H7 (cell line): ENCODE results near the gene SERGEF. TPM values are rescaled to one million over a fixed set of nuclear protein-coding genes. Genes with fewer than 3 reads are reported as not detected.

Source experiments
- DNase-seq: peaks from one replicate; pipeline ENCODE4 v3.0.0; 2012
- H3K27me3 ChIP-seq: 2 replicates; pipeline ENCODE4 v1.6.0; 2011; ENCODE audit warnings: mild to moderate bottlenecking, low read length; ENCODE audit not compliant: control insufficient read depth, insufficient read depth
- H3K36me3 ChIP-seq: replicated peaks from 2 replicates; pipeline ENCODE4 v1.5.1; 2011; ENCODE audit warnings: low read length; ENCODE audit not compliant: control insufficient read depth, insufficient read depth
- H3K4me3 ChIP-seq: 2 replicates; pipeline ENCODE4 v1.5.1; 2011; ENCODE audit warnings: low read depth, mild to moderate bottlenecking, control low read depth, low read length, moderate library complexity; ENCODE audit not compliant: insufficient read depth
- total RNA-seq: library from RNA; depleted of rRNA; stranded (reverse); fragments of >200 nt; shearing (Covaris generic); gene quantifications from 2 replicates; pipeline ENCODE4 v1.2.3, GENCODE V29; 2014

Gene SERGEF
- total RNA-seq, 1 experiment from 2014 or later = 16.5 TPM

DNA sequence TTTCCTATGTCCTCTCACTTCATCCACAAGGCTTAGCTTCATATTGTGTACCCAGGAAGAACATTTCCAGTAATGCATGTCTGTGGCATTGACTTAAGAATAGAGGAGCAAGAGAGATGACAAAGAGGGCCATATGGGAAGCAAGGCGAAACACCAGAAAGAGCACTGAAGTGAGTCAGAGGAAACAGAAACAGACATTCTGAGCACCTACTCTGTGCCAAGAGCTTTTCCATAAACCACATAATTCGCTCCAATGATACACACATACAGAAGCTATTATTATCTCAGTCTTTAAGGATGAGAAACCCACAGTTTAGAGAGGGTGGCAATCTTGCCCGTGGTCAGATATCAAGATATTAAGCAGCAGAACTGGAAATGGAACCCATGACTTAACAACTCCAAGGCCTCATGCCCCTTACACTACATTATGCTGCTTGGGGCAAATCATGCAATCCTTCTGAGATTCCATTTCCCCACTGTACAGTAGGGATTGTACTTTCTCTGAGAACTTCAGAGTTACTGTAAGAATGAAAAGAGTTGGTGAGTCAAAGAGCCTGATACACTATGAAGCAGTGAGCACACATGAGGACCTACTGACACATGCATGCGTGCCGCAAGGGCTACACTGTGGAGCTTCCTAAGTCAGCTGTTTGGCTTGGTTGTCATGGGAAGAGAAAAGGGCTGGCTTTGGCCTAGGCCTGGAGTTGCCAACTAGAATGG is 151.7 kb downstream of the SERGEF start:
- Histone ChIP-seq H3K4me3 (no peak overlapping the region), H3K27me3 (no peaks in the 10 kb centered on the region), H3K36me3 (no peaks in the 10 kb centered on the region)
- no peak for DNase-seq

DNA sequence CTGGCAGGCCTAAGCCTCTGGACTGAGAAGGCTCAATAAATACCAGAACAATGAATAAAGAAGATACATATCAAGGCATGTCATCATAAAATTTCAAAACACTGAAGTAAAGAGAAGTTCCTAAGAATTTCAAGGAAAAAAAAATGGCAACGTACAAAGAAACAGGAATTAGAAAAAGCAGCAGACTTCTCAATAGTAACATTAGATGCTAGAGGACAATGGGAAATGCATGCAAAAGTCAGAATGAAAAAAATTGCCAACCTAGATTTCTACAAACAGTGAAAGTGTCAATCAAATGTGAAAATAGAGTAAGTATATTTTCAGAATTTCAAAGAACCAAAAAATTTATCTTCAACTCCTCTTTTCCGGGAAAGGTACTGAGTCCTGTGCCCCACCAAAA is 153.3 kb downstream of the SERGEF start:
- no peaks in the 10 kb centered on the region for H3K36me3 ChIP-seq
- DNase-seq = no peak
- H3K4me3 ChIP-seq = no peak overlapping the region
- H3K27me3 ChIP-seq = no peaks in the 10 kb centered on the region

DNA sequence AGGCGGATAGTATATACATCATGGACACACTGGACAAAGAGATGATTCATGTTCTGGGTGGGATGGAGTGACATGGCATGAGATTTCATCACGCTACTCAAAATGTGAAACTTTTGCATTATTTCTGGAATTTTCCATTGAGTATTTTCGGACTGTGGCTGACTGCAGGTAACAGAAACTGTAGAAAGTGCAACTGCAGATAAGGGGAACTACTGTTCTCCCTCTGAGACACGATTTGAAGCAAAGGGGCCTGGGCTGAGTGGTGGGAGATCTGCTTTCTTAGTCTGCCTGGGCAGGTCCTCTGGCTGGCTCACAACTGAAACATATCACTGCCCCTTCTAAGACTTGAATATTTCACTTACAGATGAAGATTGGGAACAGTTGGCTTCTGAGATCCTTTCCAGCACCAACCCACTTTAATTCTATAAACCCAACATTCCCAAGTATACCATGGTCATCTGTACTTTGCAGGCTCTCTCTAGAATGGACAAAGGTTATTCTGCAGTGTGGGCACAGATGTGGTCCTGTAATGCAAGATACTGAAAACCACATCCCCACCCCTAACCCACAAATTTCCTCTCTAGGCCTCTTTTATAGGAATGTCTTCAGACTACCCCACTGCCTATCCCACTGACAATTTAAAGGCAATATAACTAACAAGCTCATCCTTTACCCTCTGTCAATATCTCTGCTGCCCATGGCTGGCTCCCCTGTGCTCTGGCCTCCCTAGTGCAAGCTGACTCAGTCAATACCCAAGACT is 157.1 kb downstream of the SERGEF start:
- DNase-seq = no peak
- H3K36me3 ChIP-seq = no peaks in the 10 kb centered on the region
- H3K4me3 ChIP-seq = no peak overlapping the region
- H3K27me3 ChIP-seq = no peaks in the 10 kb centered on the region

DNA sequence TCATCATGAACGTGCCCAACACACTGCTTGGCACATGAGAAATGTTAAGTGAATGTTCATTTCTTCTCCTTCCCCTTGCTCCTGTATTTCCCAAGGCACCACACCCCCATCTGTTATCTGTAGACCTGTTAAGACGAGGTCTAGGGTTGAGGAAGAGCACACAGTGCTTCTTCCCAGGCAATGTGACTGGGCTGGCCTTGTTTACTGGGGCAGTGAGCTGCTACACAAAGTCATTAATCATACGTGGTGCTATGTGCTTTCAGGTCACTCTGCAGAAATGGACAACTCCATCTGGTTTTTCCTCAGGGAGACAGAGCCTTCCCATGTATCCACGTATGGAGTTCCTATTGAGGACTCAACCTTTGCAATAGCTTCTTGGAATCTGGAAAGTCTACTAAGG is 159.6 kb downstream of the SERGEF start:
- no peaks in the 10 kb centered on the region for H3K27me3 ChIP-seq
- no peaks in the 10 kb centered on the region for H3K36me3 ChIP-seq
- no peak overlapping the region for H3K4me3 ChIP-seq
- no peak for DNase-seq

DNA sequence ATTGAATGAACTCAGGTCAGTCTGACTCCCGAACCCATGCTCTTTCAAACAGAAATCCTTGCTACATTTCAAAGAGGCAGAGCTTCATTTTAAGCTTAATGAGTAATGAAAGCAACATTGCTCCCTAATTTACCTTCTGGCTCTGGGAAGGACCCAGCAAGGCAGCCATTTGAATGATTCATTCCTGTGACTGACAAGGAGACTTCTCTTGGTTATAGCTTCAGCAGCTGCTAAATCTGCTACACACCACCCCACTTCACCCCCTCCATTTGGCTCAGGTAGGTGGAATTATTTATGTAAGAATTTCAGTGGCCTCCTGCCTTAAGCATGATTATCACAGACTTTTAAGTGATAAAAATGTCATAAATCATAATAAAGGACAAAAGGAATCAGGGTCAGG is 160.6 kb downstream of the SERGEF start:
- Histone ChIP-seq H3K4me3 (no peak overlapping the region), H3K36me3 (no peaks in the 10 kb centered on the region), H3K27me3 (no peaks in the 10 kb centered on the region)
- no peak for DNase-seq

DNA sequence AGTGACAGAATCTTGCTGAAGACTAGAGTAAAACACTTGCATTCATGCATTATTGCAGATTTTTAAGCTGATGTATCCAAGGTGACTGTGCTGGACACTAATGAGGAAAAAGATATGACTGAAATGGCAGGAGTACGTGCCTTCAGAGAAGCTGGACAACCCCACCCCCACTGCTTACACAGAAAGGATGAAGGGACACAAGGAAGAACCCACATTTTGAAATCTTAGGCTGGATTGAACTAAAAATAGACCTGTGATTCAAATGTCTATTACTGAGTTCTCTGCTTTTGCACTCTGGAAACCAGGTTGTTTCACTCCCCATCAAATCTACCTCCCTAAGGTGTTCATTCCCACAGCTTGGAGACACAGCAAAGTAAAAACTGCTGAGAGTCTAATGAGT is 161.2 kb downstream of the SERGEF start:
- no peaks in the 10 kb centered on the region for H3K36me3 ChIP-seq
- no peak for DNase-seq
- no peaks in the 10 kb centered on the region for H3K27me3 ChIP-seq
- no peak overlapping the region for H3K4me3 ChIP-seq

DNA sequence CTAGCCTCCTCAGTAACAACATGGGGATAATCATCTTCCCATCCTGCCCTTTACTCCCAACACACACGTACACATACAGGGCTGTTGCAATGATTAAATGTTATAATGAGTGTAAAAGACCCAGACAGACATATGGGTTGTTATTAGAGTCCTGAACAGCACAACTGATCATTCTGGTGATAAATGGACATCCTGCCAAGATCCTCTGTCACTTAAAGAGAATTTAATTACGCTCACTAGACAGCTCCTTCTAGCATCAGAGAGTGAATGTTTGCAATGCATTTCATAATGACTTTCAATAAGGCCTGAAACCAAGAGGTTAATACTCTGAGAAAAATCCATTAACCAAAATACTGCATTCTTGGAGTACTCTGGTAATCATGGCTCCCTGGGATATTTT is 162.5 kb downstream of the SERGEF start:
- H3K27me3 ChIP-seq = no peaks in the 10 kb centered on the region
- H3K36me3 ChIP-seq = no peaks in the 10 kb centered on the region
- DNase-seq = no peak
- H3K4me3 ChIP-seq = no peak overlapping the region

DNA sequence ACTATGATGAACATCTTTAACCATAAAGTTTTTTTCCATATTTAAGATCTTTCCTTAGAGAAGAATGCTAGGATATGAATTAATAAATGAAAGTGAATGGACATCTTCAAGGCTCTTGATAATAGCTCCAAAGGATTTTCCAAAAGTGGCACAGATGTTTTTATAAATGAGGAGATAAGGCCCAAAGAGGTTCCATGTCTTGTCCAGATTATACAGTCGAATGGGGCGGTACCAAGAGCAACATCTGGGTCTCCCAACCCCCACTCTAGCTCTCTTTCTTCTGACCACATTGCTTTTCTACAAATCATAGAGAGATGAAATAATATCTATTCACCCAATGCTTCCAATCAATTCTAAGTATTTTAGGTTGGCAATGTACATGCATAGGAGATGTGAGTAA is 164.1 kb downstream of the SERGEF start:
- no peak overlapping the region for H3K4me3 ChIP-seq
- no peaks in the 10 kb centered on the region for H3K27me3 ChIP-seq
- DNase-seq = no peak
- H3K36me3 ChIP-seq = no peaks in the 10 kb centered on the region

DNA sequence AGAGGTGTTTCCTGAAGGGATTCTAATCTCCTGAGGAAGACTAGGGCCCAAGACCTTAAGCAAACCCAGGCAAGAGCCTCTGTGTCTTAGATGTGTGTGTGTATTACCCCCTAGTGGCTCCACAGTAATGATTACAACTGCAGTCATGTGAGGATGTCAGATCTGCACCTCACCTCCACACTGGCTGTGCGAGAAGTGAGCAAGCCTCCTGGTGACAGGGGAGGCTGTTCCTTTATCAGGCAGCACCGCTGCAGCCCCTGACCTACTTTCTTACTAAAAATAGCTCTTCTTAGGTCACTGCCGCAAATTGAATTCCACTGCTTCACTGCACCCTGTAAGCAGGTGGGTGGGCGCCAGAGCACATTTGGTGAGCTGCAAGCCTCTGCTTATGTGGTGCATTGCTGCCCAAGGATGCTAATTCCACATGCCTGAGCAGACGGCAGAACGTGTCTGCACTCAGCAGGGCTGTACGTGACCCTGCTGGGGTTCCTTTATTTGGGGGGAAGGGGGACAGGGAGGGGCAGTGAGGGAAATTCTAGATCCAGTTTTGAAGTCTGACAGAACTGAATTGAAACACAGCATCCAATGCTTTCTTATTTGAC is 165.9 kb downstream of the SERGEF start:
- DNase-seq = no peak
- H3K4me3 ChIP-seq = no peak overlapping the region
- H3K36me3 ChIP-seq = no peaks in the 10 kb centered on the region
- no peaks in the 10 kb centered on the region for H3K27me3 ChIP-seq

DNA sequence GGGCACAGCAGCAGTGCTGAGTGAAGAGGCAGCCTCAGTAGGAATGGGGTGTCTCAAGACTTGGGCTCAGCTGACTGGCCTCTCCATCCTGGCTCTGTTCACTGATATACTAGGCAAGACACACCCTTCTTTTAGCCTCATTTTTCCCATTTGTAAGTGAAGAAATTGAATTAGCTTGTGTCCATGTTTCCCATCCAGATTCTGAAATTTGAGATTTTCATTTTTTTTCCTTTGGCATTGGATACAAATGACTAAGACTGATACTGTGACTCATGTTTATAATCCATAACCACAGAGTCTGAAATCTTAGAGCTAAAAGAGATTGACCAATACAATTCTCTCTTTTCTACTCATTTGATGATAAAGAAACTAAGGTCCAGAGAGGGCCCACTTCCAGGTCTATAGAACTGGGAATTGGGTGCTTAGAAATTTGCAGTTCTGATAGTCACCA is 167.4 kb downstream of the SERGEF start:
- Histone ChIP-seq H3K27me3 (no peaks in the 10 kb centered on the region), H3K4me3 (no peak overlapping the region)
- no peak for DNase-seq

DNA sequence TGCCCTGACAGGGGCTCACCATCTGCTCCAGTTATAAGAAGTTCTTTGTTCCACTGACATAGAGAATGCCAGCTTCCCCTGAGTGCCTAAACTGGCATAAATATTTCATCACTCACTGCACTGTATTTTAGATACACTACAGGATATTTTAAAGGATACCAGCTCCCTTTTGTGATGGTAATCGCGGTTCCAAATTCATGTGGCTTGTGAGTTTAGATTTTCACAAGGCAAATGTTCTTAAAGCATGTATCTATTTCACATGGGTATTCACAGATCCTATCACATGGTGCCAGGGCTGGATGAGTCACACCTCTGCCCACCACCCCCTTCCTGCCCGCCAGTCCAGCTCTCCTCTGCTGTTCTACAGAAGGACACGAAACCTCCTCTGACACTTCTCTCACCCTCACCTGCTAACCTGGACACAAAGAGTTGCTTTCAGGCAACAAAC is 172.7 kb downstream of the SERGEF start:
- DNase-seq = no peak
- Histone ChIP-seq H3K4me3 (no peak overlapping the region), H3K36me3 (no peaks in the 10 kb centered on the region), H3K27me3 (no peaks in the 10 kb centered on the region)

More for the DNA sequence above, 167.4 kb downstream of the SERGEF start:
- no peaks in the 10 kb centered on the region for H3K36me3 ChIP-seq

DNA sequence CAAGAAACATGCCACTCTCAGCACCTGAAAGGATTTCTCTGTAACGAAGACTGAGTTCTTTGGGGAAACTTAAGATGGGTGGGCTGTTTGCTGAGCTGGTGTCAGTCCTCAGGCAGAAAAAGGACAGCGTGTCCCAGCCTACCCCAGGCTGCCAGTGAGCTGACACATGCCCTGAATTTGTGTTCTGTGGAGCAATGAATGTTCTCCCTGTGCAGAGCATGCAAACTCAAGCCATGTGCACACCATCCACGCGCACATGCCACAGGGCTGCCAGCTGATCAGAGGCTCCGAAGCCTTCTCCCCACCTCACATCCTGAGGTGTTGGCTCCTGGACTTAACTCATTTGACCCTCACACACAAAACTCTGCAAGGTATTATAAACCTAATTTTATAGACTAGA is 173.4 kb downstream of the SERGEF start:
- DNase-seq = no peak
- no peak overlapping the region for H3K4me3 ChIP-seq
- no peaks in the 10 kb centered on the region for H3K27me3 ChIP-seq
- no peaks in the 10 kb centered on the region for H3K36me3 ChIP-seq

DNA sequence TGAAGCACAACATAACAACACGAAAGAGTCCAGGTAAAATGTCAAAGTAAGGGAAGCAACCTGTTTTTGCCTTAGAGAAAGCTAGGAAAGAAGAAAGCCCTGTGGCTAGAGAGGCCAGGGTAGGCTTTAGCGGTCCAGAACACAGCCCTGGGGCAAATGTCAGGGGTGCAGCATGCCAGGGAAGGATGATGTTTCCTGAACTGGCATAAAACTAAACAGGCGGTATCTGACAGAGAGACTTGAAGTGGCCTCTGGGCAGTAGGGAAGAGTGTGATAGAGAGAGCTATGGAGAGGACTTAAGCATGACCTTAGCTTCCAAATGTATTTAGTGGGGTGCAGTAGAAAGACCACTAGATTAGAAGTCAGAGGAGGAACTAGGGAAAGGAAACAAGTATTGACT is 174.7 kb downstream of the SERGEF start:
- no peak for DNase-seq
- no peaks in the 10 kb centered on the region for H3K36me3 ChIP-seq
- H3K4me3 ChIP-seq = no peak overlapping the region
- H3K27me3 ChIP-seq = no peaks in the 10 kb centered on the region

DNA sequence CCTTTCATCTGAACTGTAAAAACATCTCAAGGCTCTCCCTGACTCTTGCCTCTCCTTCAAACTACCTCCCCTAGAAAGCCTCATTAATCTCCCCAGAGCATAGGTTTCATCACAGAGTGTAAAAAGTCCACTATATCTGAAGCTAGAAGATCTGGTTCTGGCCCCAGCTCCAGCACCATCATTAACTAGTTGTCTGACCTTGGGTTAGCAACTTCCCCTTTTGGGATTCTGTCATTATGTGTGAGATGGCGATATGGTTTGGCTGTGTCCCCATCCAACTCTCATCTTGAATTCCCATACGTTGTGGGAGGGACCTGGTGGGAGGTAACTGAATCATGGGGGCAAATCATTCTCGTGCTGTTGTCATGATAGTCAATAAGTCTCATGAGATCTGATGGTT is 181.0 kb downstream of the SERGEF start:
- no peak overlapping the region for H3K4me3 ChIP-seq
- DNase-seq = no peak
- no peaks in the 10 kb centered on the region for H3K36me3 ChIP-seq
- H3K27me3 ChIP-seq = no peaks in the 10 kb centered on the region

DNA sequence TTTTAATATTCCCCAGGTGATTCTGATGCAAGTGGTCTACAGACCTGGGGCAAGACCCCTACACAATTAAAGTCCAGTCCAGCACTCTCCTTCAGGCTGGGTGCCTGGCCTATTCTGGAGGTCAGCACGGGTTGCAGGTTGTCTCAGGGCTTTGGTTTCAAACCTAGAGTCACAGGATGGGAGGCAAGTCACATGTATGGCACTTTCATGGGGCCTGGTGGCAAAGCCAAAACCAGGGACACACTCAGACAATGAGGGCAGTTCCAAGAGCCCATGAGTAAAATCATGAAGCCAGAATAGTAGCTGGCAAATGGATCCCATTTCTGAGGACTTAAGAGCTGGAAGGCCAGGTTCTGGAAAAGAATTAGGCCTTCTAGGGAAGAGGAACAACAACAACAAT is 181.6 kb downstream of the SERGEF start:
- no peak overlapping the region for H3K4me3 ChIP-seq
- no peak for DNase-seq
- H3K27me3 ChIP-seq = no peaks in the 10 kb centered on the region
- H3K36me3 ChIP-seq = no peaks in the 10 kb centered on the region
